ENCODE measurements around the gene DPH1.

Gene DPH1

GRCh38 chr17:2059547-2060384 is 29.8 kb downstream of the DPH1 start:
- no peak for TF ChIP-seq CTCF (IDR thresholded peaks at IDR 0.05; ENCODE audit: borderline replicate concordance, insufficient read depth, low read depth, low read length)
- H3K4me3 ChIP-seq (ENCODE audit: low read depth, low read length): peak overlapping the region; percentile 93

DNA sequence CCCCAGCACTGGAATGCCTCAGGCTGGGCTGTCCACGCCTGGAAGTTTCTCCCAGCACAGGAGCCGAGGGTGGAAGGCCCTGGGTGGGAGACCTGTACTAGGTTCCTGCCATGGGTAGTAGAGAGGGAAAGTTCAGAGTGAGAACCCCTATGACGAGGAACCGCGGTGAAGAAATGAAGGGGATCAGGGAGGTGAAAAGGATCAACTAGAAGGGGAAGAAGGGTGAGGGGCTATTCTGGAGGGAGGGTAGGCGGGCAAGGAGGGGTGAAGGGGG is 30.4 kb downstream of the DPH1 start:
- peak overlapping the region; percentile 24 for H3K4me3 ChIP-seq (ENCODE audit: low read depth, low read length)
- TF ChIP-seq CTCF (IDR thresholded peaks at IDR 0.05; ENCODE audit: borderline replicate concordance, insufficient read depth, low read depth, low read length): no peak

GRCh38 chr17:2060681-2061440 is 30.9 kb downstream of the DPH1 start:
- no peak for TF ChIP-seq CTCF (IDR thresholded peaks at IDR 0.05; ENCODE audit: borderline replicate concordance, insufficient read depth, low read depth, low read length)
- H3K4me3 ChIP-seq (ENCODE audit: low read depth, low read length): no peak overlapping the region

GRCh38 chr17:2061441-2061958 is 31.5 kb downstream of the DPH1 start:
- no peak for TF ChIP-seq CTCF (IDR thresholded peaks at IDR 0.05; ENCODE audit: borderline replicate concordance, insufficient read depth, low read depth, low read length)
- no peak overlapping the region for H3K4me3 ChIP-seq (ENCODE audit: low read depth, low read length)

DNA sequence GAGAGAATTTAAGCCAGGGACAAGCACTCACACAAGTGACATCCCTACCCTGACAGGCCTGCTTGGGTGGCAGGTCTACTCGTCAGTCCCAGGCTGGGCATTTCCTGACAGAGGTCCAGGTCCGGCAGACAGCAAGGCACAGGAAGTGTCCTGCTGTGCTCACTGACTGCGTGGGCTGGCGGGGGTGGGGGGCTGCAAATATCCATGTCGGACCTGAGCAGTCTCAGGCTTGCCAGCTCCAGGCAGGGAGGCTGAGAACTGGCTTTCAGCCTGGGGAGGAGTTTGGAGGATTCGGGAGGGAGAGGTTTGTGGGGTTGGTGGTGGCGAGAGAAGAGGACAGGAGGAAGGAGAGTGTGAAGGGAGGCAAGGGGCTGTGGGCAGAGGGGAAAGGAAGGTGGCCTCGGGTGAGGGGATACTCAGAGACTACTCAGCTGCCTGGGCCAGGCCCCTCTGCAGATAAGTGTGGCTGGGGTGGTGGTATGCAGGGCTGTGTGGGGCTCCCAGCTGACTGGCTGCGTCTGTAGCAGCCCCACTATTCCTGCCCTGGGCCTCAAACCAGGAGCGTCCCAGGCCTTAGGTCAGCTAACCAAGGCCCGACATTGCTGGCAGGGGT is 32.7 kb downstream of the DPH1 start:
- no peak overlapping the region for H3K4me3 ChIP-seq (ENCODE audit: low read depth, low read length)
- no peak for TF ChIP-seq CTCF (IDR thresholded peaks at IDR 0.05; ENCODE audit: borderline replicate concordance, insufficient read depth, low read depth, low read length)

- peak overlapping the region; percentile 1 for H3K4me3 ChIP-seq (ENCODE audit: low read depth, low read length)
- TF ChIP-seq CTCF (IDR thresholded peaks at IDR 0.05; ENCODE audit: borderline replicate concordance, insufficient read depth, low read depth, low read length): no peak
Observed at GRCh38 chr17:2063261-2064146, 33.6 kb downstream of the DPH1 start.
